Cardiac muscle cell (in vitro differentiated cells and primary cell): Measurements from ENCODE around the gene KDM4C. TPM values are rescaled to one million over a fixed set of nuclear protein-coding genes. Genes with fewer than 3 reads are reported as not detected.

Source experiments
- DNase-seq, 2 donors: peaks; one replicate each; pipeline versions ENCODE4 v3.0.0 to v3.0.0-alpha.2; 2010 to 2017; ENCODE audit warnings: low read depth in 1 of 2, low spot score in 1 of 2
- H3K27ac ChIP-seq: fragments of 200-600 bp; sonication (generic); 2 replicates; pipeline ENCODE4 v1.5.1; 2016
- H3K27me3 ChIP-seq: fragments of 200-600 bp; sonication (generic); 2 replicates; pipeline ENCODE4 v1.6.0; 2016; ENCODE audit warnings: control low read depth
- H3K36me3 ChIP-seq: fragments of 200-600 bp; sonication (generic); 2 replicates; pipeline ENCODE4 v1.5.1; 2016; ENCODE audit warnings: control low read depth
- H3K4me1 ChIP-seq: fragments of 200-600 bp; sonication (generic); 2 replicates; pipeline ENCODE4 v1.8.1; 2017; ENCODE audit warnings: low read depth, mild to moderate bottlenecking, mixed run types
- H3K4me3 ChIP-seq: fragments of 200-600 bp; sonication (generic); 2 replicates; pipeline ENCODE4 v1.5.1; 2016; ENCODE audit warnings: mild to moderate bottlenecking
- H3K9me3 ChIP-seq: fragments of 200-600 bp; sonication (generic); 2 replicates; pipeline ENCODE4 v1.5.1; 2017; ENCODE audit warnings: low read depth, mild to moderate bottlenecking, control low read depth
- polyA plus RNA-seq: library from polyadenylated mRNA; unstranded; fragments of >200 nt; fragmentation: Nextera tagmentation; extraction: Ambion mirVana; gene quantifications from 2 replicates; pipeline ENCODE4 v1.2.1, GENCODE V29; 2016
- total RNA-seq: library from RNA; depleted of rRNA; stranded (reverse); fragments of >200 nt; gene quantifications from 2 replicates; pipeline ENCODE4 v1.2.3, GENCODE V29; 2016
- TF ChIP-seq, protein P1 (sequence below): IDR thresholded peaks from 2 replicates; pipeline ENCODE4 v1.5.1; 2012; ENCODE audit warnings: low read depth, mild to moderate bottlenecking, low read length

KDM4C gene
- total and polyA plus RNA-seq, 2 experiments from 2014 or later, result 15.1 to 32.0 TPM

DNA sequence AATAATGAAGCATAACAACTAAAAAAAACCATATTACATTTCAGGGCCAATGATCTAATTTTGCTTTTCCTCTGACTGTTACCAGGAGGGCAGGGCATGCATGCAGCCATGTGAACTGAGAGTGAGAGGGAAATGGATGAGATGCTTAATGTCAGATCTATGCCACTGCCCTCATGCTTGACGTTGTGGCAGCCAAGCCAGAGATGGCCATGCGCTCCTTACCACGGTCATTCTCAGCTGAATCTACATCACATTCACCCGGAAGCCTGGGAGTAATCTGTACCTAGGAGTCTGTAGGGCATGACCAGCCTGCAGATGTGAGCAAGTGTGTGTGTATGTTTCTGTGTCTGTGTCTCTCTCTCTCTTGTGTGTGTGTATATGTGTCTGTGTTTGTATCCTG is 183.7 kb downstream of the KDM4C start:
- Histone ChIP-seq H3K4me3 (no peak overlapping the region), H3K9me3 (no peaks in the 10 kb centered on the region), H3K27me3 (no peaks in the 10 kb centered on the region), H3K27ac (no peak overlapping the region), H3K4me1 (no peaks in the 10 kb centered on the region), H3K36me3 (no peaks in the 10 kb centered on the region)
- TF ChIP-seq, protein P1, sequence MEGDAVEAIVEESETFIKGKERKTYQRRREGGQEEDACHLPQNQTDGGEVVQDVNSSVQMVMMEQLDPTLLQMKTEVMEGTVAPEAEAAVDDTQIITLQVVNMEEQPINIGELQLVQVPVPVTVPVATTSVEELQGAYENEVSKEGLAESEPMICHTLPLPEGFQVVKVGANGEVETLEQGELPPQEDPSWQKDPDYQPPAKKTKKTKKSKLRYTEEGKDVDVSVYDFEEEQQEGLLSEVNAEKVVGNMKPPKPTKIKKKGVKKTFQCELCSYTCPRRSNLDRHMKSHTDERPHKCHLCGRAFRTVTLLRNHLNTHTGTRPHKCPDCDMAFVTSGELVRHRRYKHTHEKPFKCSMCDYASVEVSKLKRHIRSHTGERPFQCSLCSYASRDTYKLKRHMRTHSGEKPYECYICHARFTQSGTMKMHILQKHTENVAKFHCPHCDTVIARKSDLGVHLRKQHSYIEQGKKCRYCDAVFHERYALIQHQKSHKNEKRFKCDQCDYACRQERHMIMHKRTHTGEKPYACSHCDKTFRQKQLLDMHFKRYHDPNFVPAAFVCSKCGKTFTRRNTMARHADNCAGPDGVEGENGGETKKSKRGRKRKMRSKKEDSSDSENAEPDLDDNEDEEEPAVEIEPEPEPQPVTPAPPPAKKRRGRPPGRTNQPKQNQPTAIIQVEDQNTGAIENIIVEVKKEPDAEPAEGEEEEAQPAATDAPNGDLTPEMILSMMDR, result no peak
- DNase-seq, result no peak

DNA sequence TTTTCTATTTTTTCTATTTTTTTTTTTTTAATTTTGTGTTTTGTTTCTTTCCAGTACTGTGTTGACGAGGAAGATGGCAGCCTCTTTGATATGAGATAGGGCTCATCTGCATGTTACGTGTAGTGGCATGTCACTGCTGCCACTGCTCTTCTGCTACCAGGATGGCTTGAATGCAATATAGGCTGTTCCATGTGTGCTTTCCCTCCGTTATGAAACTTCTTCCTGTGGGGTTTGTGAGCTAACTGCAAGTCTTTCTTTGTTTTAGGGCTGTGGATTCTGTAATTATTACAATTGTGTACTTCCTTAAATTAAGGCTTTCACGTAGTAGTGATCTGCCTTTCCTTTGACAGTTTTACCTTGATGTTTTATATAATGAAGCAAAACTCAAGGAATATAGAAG is 184.6 kb downstream of the KDM4C start:
- no peaks in the 10 kb centered on the region for H3K27me3 ChIP-seq
- TF ChIP-seq, protein P1, result no peak
- H3K9me3 ChIP-seq, result no peaks in the 10 kb centered on the region
- no peak for DNase-seq
- no peaks in the 10 kb centered on the region for H3K36me3 ChIP-seq
- no peak overlapping the region for H3K4me3 ChIP-seq
- no peak overlapping the region for H3K27ac ChIP-seq
- no peaks in the 10 kb centered on the region for H3K4me1 ChIP-seq

DNA sequence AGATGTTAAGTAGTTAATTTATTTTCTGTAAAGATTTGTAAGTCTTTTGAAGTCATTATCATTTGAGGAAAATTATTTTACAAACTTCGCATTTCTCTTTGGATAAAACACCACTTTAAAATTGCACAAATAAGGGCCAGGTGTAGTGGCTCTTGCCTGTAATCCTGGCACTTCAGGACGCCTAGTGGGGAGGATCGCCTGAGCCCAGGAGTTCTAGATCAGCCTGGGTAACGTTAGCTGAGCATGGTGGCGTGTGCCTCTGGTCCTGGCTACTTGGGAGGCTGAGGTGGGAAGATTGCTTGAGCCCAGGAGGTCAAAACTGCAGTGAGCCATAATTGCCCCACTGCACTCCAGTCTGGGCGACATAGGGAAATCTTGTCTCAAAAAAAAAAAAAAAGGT is 185.5 kb downstream of the KDM4C start:
- Histone ChIP-seq H3K27ac (no peak overlapping the region), H3K36me3 (no peaks in the 10 kb centered on the region), H3K9me3 (no peaks in the 10 kb centered on the region), H3K4me3 (no peak overlapping the region), H3K27me3 (no peaks in the 10 kb centered on the region), H3K4me1 (no peaks in the 10 kb centered on the region)
- DNase-seq, result no peak
- TF ChIP-seq, protein P1, result no peak

DNA sequence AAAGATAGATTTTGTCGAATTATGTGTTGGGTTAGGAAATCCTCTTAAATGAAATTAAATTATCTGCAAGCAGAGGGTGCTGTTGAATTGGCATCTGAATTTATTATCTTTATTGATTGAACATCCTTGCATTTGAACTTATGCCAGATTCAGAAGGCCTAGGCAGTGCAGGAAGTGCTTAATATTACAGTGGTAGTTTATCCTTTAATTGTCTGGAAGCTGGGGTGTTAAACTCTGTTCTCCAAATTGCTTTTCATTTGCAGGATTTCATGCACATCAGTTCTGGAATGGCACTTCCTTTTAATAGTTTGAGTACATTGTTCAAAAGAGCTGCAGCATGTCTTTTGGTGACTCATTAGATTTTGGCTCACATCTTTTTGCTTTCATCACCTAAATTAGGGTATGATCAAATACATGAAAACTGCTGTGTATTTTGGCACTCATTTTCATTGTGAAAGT is 186.3 kb downstream of the KDM4C start:
- TF ChIP-seq, protein P1, result no peak
- peak in 1 of 2 donors; percentile 86 for DNase-seq
- H3K27ac ChIP-seq, result no peak overlapping the region
- H3K9me3 ChIP-seq, result no peaks in the 10 kb centered on the region
- H3K36me3 ChIP-seq, result no peaks in the 10 kb centered on the region
- no peak overlapping the region for H3K4me3 ChIP-seq
- no peaks in the 10 kb centered on the region for H3K27me3 ChIP-seq
- no peaks in the 10 kb centered on the region for H3K4me1 ChIP-seq

DNA sequence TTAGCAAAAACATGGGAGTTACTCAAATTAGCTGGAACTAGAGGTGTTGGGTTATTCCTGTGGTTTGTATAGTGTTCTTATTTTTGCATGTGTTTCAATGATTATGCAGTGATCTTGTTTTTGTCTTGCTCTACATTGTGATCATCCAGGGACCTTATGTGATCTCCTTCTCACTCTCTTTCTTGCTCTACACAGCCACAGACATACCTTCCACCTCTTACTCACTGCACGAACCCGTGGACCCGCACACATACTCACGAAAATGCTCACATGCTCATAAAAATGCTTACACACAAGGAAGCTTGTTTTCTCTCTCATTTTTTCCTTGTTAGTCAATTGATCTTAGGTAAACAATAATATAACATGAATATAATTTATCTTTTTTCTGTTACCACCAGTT is 187.1 kb downstream of the KDM4C start:
- TF ChIP-seq, protein P1, result no peak
- Histone ChIP-seq H3K27me3 (no peaks in the 10 kb centered on the region), H3K27ac (no peak overlapping the region), H3K9me3 (no peaks in the 10 kb centered on the region), H3K36me3 (no peaks in the 10 kb centered on the region), H3K4me3 (no peak overlapping the region), H3K4me1 (no peaks in the 10 kb centered on the region)
- no peak for DNase-seq

DNA sequence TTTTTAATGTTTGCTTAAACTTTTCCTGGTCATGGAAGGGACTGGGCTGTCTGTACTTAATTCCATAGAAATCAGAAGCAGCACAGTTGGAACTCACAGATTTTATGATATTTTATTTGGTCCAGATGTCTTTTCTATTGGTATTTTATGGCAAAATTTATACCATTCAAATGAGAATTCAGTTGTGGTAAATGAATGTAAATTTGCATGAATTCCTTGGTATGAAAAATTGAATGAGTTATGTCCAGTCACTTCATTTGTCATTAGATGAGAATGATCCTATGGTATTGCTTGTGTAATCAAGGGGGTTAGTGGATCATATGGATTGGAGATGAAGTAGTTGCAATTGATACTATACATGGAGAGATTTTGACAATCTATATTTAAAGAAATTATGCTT is 188.0 kb downstream of the KDM4C start:
- no peak for DNase-seq
- no peaks in the 10 kb centered on the region for H3K4me1 ChIP-seq
- TF ChIP-seq, protein P1, result no peak
- no peaks in the 10 kb centered on the region for H3K27me3 ChIP-seq
- no peak overlapping the region for H3K4me3 ChIP-seq
- H3K36me3 ChIP-seq, result no peaks in the 10 kb centered on the region
- H3K27ac ChIP-seq, result no peak overlapping the region
- no peaks in the 10 kb centered on the region for H3K9me3 ChIP-seq
